HepG2 (cell line): ENCODE data around the gene SCRN3. TPM values are rescaled to one million over a fixed set of nuclear protein-coding genes. Genes with fewer than 3 reads are reported as not detected.

Experiments
- ATAC-seq: fragments of 200-7000 bp; cut with Tn5 transposase; 3 replicates; pipeline ENCODE4 v1.9.1; 2020; ENCODE audit warnings: mild to moderate bottlenecking, moderate library complexity
- BruUV-seq: library from RNA; stranded (reverse); fragments of 400-500 nt; replicated peaks from 2 replicates; lab custom pipeline; 2021; lab: Mats Ljungman, UMichigan
- CTCF ChIA-PET: fragments of 300-600 bp; formaldehyde crosslinking; extraction: SDS; loops from one replicate; lab custom pipeline; 2021; ENCODE audit warnings: low total read pairs, inconsistent platforms, low intra/inter-chr PET ratio; lab: Yijun Ruan, JAX
- POLR2A ChIA-PET: fragments of 350-600 bp; sonication (Branson Sonifier 250); formaldehyde crosslinking; loops from one replicate; lab custom pipeline; 2020; ENCODE audit warnings: antibody characterized with exemption, inconsistent platforms; lab: Yijun Ruan, JAX
- DNase-seq: peaks from one replicate; pipeline ENCODE4 v3.0.0-alpha.2; 2015; ENCODE audit warnings: low spot score
- FAIRE-seq: peaks from 3 replicates; lab custom pipeline; 2011; peaks lifted over from hg19 to GRCh38; lab: Jason Lieb, UNC
- H2AFZ ChIP-seq: one replicate; pipeline ENCODE4 v1.6.1; 2011; ENCODE audit warnings: low read length, inconsistent platforms
- H3K27ac ChIP-seq: fragments of 300-600 bp; 3 replicates; pipeline ENCODE4 v1.8.0; 2011; ENCODE audit warnings: mixed run types, mild to moderate bottlenecking, mixed read lengths, low read length, inconsistent platforms; ENCODE audit not compliant: insufficient read depth; ENCODE audit errors: extremely low read length
- H3K27me3 ChIP-seq, 2 experiments: fragments of 200-600 bp in 1 of 2; 2 replicates in 1 of 2; 3 replicates in 1 of 2; pipeline versions ENCODE4 v1.6.0 to v1.8.0; 2011; ENCODE audit warnings: low read length in 2 of 2, mild to moderate bottlenecking in 2 of 2, moderate library complexity in 2 of 2, inconsistent platforms in 1 of 2; ENCODE audit not compliant: insufficient read depth in 2 of 2, control insufficient read depth in 1 of 2
- H3K36me3 ChIP-seq, 2 experiments: fragments of 200-600 bp in 1 of 2; replicated peaks in 1 of 2; 2 replicates in 1 of 2; 3 replicates in 1 of 2; pipeline versions ENCODE4 v1.5.1 to v1.8.0; 2011; ENCODE audit warnings: low read length in 2 of 2, inconsistent platforms in 1 of 2; ENCODE audit not compliant: insufficient read depth in 2 of 2, control insufficient read depth in 1 of 2
- H3K4me1 ChIP-seq: 2 replicates; pipeline ENCODE4 v1.5.1; 2012; ENCODE audit warnings: low read length, inconsistent platforms; ENCODE audit not compliant: insufficient read depth
- H3K4me2 ChIP-seq: 2 replicates; pipeline ENCODE4 v1.6.0; 2011; ENCODE audit warnings: low read depth, low read length, inconsistent platforms
- H3K4me3 ChIP-seq, 3 experiments: fragments of 200-600 bp in 1 of 3; sonication (generic), shearing (Covaris generic) in 1 of 3; replicated peaks in 1 of 3; 2 replicates each; pipeline ENCODE4 v1.5.1; 2011 to 2016; ENCODE audit warnings: low read length in 3 of 3, inconsistent platforms in 2 of 3, low read depth in 2 of 3, mild to moderate bottlenecking in 2 of 3, control low read depth in 1 of 3, mixed read lengths in 1 of 3; ENCODE audit not compliant: insufficient read depth in 1 of 3
- H3K79me2 ChIP-seq: one replicate; pipeline ENCODE4 v1.6.1; 2011; ENCODE audit warnings: low read length, inconsistent platforms; ENCODE audit not compliant: insufficient read depth
- H3K9ac ChIP-seq: 2 replicates; pipeline ENCODE4 v1.6.0; 2011; ENCODE audit warnings: mild to moderate bottlenecking, low read depth, low read length, inconsistent platforms; ENCODE audit not compliant: insufficient read depth
- H3K9me3 ChIP-seq: 2 replicates; pipeline ENCODE4 v1.5.1; 2012; ENCODE audit warnings: mild to moderate bottlenecking, low read length
- H4K20me1 ChIP-seq: 2 replicates; pipeline ENCODE4 v1.6.0; 2011; ENCODE audit warnings: inconsistent platforms, mild to moderate bottlenecking, low read length, moderate library complexity; ENCODE audit not compliant: insufficient read depth
- CEBPB ChIP-seq: IDR thresholded peaks from 2 replicates; pipeline ENCODE4 v1.6.1; 2011; ENCODE audit warnings: low read depth, low read length, improper control_type of control experiment, borderline replicate concordance
- FOSL1 ChIP-seq: sonication (generic); formaldehyde crosslinking; IDR thresholded peaks from 2 replicates; pipeline ENCODE4 v1.9.0; 2021; ENCODE audit warnings: missing genetic modification reagents, borderline replicate concordance
- PHF8 ChIP-seq: sonication (generic); formaldehyde crosslinking; IDR thresholded peaks from 2 replicates; pipeline ENCODE4 v1.5.0; 2020; ENCODE audit warnings: missing genetic modification reagents
- TCF7L2 ChIP-seq: IDR thresholded peaks from 2 replicates; pipeline ENCODE4 v1.6.1; 2011; ENCODE audit warnings: mild to moderate bottlenecking, low read depth, low read length, moderate library complexity
- ZFP37 ChIP-seq: sonication (generic); formaldehyde crosslinking; IDR thresholded peaks from 2 replicates; pipeline ENCODE4 v1.4.0; 2020; ENCODE audit warnings: missing genetic modification reagents, borderline replicate concordance
- ZNF761 ChIP-seq: sonication (generic); formaldehyde crosslinking; conservative IDR thresholded peaks from 2 replicates; pipeline ENCODE4 v1.4.0; 2020; ENCODE audit warnings: mild to moderate bottlenecking, missing genetic modification reagents
- WGBS: methylation state at CpG from one replicate; pipeline ENCODE4 v1.1.6; 2017; ENCODE audit warnings: low lambda C conversion rate; 5-methylcytosine and 5-hydroxymethylcytosine counted together
- in situ Hi-C: cut with HindIII; loops from 2 replicates; pipeline ENCODE4 v1.10.0; 2017; ENCODE audit warnings: low pct_unique_long_range_greater_than_20kb; ENCODE audit not compliant: extremely low pct_ligation_motif_present
- intact Hi-C: fragments of 100-400 bp; cut with micrococcal nuclease; formaldehyde crosslinking; loops from one replicate; pipeline ENCODE4 v1.10.0; 2022; ENCODE audit not compliant: unreplicated experiment
- polyA plus RNA-seq, 8 experiments: library from polyadenylated mRNA; depleted of rRNA in 3 of 8; stranded (reverse) in 7 of 8; unstranded in 1 of 8; fragments of >200 nt; fragmentation: Illumina TruSeq in 4 of 8; extraction: Trizol in 4 of 8; gene quantifications; 2 replicates each; pipeline versions ENCODE4 v1.2.1 to v1.2.3, GENCODE V29; 2011 to 2016; ENCODE audit warnings: low read depth in 4 of 8, missing spikeins in 1 of 8, mixed read lengths in 1 of 8; ENCODE audit not compliant: insufficient read depth in 1 of 8
- total RNA-seq, 5 experiments: library from RNA; depleted of rRNA; stranded (reverse); fragments of >200 nt; fragmentation: Illumina TruSeq; extraction: Trizol; gene quantifications; 2 replicates each; pipeline ENCODE4 v1.2.3, GENCODE V29; 2016; ENCODE audit warnings: low read depth in 1 of 5
- TF ChIP-seq, protein P1 (sequence below): sonication (generic); formaldehyde crosslinking; IDR thresholded peaks from 2 replicates; pipeline ENCODE4 v1.4.0; 2020; ENCODE audit warnings: mild to moderate bottlenecking, missing genetic modification reagents
- TF ChIP-seq, protein P2 (sequence below): sonication (generic); formaldehyde crosslinking; IDR thresholded peaks from 2 replicates; pipeline ENCODE4 v1.4.0; 2020; ENCODE audit warnings: missing genetic modification reagents, low read depth, mild to moderate bottlenecking, borderline replicate concordance
- TF ChIP-seq, protein P3 (sequence below): sonication (generic); formaldehyde crosslinking; conservative IDR thresholded peaks from 2 replicates; pipeline ENCODE4 v1.8.0; 2022; ENCODE audit warnings: mild to moderate bottlenecking, moderate library complexity, missing genetic modification reagents

SCRN3 gene
- total and polyA plus RNA-seq, 2 of the 13 experiments (the other 11 are each of a cell fraction or from before 2014, with no cell fraction given): 6.6 to 11.3 TPM

DNA sequence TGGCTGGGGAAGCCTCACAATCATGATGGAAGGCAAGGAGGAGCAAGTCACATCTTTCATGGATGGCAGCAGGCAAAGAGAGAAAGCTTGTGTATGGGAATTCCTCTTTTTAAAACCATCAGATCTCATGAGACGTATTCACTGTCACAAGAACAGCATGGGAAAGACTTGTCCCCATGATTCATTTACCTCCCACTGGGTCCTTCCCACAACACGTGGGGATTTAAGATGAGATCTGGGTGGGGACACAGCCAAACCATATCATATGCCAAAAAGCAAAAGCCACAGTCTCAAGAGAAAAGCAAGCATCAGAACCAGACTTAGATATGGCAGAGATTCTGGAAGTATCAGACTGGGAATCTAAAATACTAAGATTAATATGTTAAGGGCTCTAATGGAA lies 30.0 kb upstream of the SCRN3 start (continued):
- TF ChIP-seq, protein P1, sequence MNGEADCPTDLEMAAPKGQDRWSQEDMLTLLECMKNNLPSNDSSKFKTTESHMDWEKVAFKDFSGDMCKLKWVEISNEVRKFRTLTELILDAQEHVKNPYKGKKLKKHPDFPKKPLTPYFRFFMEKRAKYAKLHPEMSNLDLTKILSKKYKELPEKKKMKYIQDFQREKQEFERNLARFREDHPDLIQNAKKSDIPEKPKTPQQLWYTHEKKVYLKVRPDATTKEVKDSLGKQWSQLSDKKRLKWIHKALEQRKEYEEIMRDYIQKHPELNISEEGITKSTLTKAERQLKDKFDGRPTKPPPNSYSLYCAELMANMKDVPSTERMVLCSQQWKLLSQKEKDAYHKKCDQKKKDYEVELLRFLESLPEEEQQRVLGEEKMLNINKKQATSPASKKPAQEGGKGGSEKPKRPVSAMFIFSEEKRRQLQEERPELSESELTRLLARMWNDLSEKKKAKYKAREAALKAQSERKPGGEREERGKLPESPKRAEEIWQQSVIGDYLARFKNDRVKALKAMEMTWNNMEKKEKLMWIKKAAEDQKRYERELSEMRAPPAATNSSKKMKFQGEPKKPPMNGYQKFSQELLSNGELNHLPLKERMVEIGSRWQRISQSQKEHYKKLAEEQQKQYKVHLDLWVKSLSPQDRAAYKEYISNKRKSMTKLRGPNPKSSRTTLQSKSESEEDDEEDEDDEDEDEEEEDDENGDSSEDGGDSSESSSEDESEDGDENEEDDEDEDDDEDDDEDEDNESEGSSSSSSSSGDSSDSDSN (CRISPR knock-in tag): no peak

DNA sequence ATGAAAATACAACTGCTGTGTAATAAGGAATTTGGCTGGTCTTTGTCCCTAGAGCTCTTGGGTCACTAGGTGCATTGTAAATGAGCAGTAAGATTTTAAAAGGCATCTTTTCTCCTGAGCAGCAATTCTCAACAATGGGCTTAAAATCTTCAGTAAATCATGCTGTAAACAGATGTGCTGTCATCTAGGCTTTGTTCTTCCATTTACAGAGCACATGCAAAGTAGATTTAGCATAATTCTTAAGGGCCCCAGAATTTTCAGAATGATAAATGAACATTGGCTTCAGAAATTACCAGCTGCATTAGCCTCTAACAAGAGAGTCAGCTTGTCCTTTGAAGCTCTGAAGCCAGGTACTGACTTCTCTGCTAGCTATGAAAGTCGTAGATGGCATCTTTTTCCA lies 26.8 kb upstream of the SCRN3 start:
- Histone ChIP-seq H3K9me3 (peaks cover 19% of the 10 kb centered on the region), H3K27ac (no peak overlapping the region), H3K4me2 (no peak overlapping the region), H3K9ac (no peak overlapping the region), H3K27me3 (no peaks in the 10 kb centered on the region), H4K20me1 (no peaks in the 10 kb centered on the region), H3K4me1 (no peaks in the 10 kb centered on the region), H3K4me3 (no peak overlapping the region), H3K36me3 (peaks cover 17 to 48% of the 10 kb centered on the region in 2 experiments; a peak in 4 of 5 replicates), H2AFZ (no peak overlapping the region), H3K79me2 (no peaks in the 10 kb centered on the region)
- ChIA-PET POLR2A (no interaction called here), CTCF (no interaction called here)
- 92% methylated on average over 1 of the region's 1 CpG for WGBS
- BruUV-seq: no TSS peak
- FAIRE-seq (no peak), ATAC-seq (no peak), DNase-seq (no peak)
- no peak for TF ChIP-seq ZNF761 (CRISPR knock-in tag)
- TF ChIP-seq PHF8 (CRISPR knock-in tag): no peak
- TF ChIP-seq, protein P2, sequence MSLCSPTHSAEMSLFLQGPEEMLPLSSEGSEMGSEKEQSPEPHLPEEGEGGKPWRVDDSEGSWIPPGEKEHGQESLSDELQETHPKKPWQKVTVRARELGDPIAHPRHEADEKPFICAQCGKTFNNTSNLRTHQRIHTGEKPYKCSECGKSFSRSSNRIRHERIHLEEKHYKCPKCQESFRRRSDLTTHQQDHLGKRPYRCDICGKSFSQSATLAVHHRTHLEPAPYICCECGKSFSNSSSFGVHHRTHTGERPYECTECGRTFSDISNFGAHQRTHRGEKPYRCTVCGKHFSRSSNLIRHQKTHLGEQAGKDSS (CRISPR knock-in tag): no peak
- TF ChIP-seq, protein P3, sequence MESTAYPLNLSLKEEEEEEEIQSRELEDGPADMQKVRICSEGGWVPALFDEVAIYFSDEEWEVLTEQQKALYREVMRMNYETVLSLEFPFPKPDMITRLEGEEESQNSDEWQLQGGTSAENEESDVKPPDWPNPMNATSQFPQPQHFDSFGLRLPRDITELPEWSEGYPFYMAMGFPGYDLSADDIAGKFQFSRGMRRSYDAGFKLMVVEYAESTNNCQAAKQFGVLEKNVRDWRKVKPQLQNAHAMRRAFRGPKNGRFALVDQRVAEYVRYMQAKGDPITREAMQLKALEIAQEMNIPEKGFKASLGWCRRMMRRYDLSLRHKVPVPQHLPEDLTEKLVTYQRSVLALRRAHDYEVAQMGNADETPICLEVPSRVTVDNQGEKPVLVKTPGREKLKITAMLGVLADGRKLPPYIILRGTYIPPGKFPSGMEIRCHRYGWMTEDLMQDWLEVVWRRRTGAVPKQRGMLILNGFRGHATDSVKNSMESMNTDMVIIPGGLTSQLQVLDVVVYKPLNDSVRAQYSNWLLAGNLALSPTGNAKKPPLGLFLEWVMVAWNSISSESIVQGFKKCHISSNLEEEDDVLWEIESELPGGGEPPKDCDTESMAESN: no peak
- TF ChIP-seq FOSL1 (CRISPR knock-in tag): no peak
- no peak for TF ChIP-seq CEBPB
- no peak for TF ChIP-seq TCF7L2
- no peak for TF ChIP-seq ZFP37 (CRISPR knock-in tag)
- intact Hi-C loops: no loop called here
- in situ Hi-C loops: no loop called here
